ENCODE results near the gene HSD17B13. TPM values are rescaled to one million over a fixed set of nuclear protein-coding genes. Genes with fewer than 3 reads are reported as not detected.

HSD17B13 gene
- polyA plus RNA-seq, 1 of the 3 experiments (the other 2 are of a cell fraction): 0.13 TPM

GRCh38 chr4:87313756-87314155, 8.9 kb downstream of the HSD17B13 start:
- Histone ChIP-seq H3F3A (replicated peaks; ENCODE audit: insufficient read depth) (no peaks in the 10 kb centered on the region), H3K27ac (ENCODE audit: low read depth in 2 of 2, low read length in 1 of 2) (no peak overlapping the region), H3K4me3 (ENCODE audit: low read depth in 2 of 2, low read length in 1 of 2) (no peak overlapping the region), H4K20me1 (ENCODE audit: insufficient read depth) (no peaks in the 10 kb centered on the region), H3K36me3 (replicated peaks in 1 of 2; ENCODE audit: control insufficient read depth in 1 of 2, insufficient read depth in 2 of 2, low read length in 1 of 2) (no peaks in the 10 kb centered on the region), H3K79me2 (ENCODE audit: insufficient read depth) (no peaks in the 10 kb centered on the region), H2AFZ (ENCODE audit: low read depth) (no peak overlapping the region), H3K9me3 (no peaks in the 10 kb centered on the region), H3K9me2 (no peaks in the 10 kb centered on the region), H3K4me2 (no peak overlapping the region), H3K27me3 (ENCODE audit: insufficient read depth) (no peaks in the 10 kb centered on the region), H3K9ac (no peak overlapping the region), H3K4me1 (ENCODE audit: control insufficient read depth in 1 of 2, insufficient read depth in 2 of 2, low read depth in 1 of 2, low read length in 1 of 2) (no peaks in the 10 kb centered on the region)
- no peak for TF ChIP-seq FOXJ3 (CRISPR knock-in tag; IDR thresholded peaks at IDR 0.05)
- no peak for TF ChIP-seq RFX5 (IDR thresholded peaks at IDR 0.05; ENCODE audit: low read length)
- TF ChIP-seq MEF2A (IDR thresholded peaks at IDR 0.05; ENCODE audit: borderline replicate concordance, low read depth): no peak
- TF ChIP-seq IRF3 (IDR thresholded peaks at IDR 0.05; ENCODE audit: low read depth, low read length): no peak
- TF ChIP-seq FOSL2 (IDR thresholded peaks at IDR 0.05; ENCODE audit: borderline replicate concordance, low read depth): no peak
- TF ChIP-seq FOXM1 (IDR thresholded peaks at IDR 0.05; ENCODE audit: low read depth): no peak
- no peak for TF ChIP-seq MXI1 (IDR thresholded peaks at IDR 0.05; ENCODE audit: low read depth, low read length)
- TF ChIP-seq USF1 (IDR thresholded peaks at IDR 0.05; ENCODE audit: borderline replicate concordance, low read depth): no peak
- no peak for TF ChIP-seq SMC3 (IDR thresholded peaks at IDR 0.05; ENCODE audit: low read depth, low read length)
- TF ChIP-seq REST (IDR thresholded peaks at IDR 0.05; ENCODE audit: low read depth, low read length): no peak
- TF ChIP-seq ZBTB33 (IDR thresholded peaks at IDR 0.05; ENCODE audit: borderline replicate concordance, low read depth): no peak
- no peak for TF ChIP-seq YY1 (IDR thresholded peaks at IDR 0.05; ENCODE audit: low read depth)
- TF ChIP-seq NRF1 (IDR thresholded peaks at IDR 0.05; ENCODE audit: low read depth, low read length): no peak
- DNase-seq: no peak
- 92% methylated on average over 3 of the region's 3 CpGs for WGBS (ENCODE audit: low lambda C conversion rate)
- CTCF ChIA-PET: no interaction called here
- POLR2A ChIA-PET: no interaction called here
